OCI-LY3 (cell line): ENCODE results near the gene HS3ST3A1.
"Not testable (repeated sequence)": the region's sequence is repeated elsewhere in the genome, so short reads cannot be mapped to it uniquely, and the experiment has no call there.

Experiments
- H2AFZ ChIP-seq: fragments of 200-600, 300-600 bp; shearing (Covaris generic); 2 replicates; pipeline ENCODE4 v1.6.0; 2014; ENCODE audit warnings: antibody characterized with exemption, low read depth, low read length
- H3K27ac ChIP-seq: fragments of 200-600, 300-600 bp; sonication (generic); 2 replicates; pipeline ENCODE4 v1.5.1; 2014; ENCODE audit warnings: mild to moderate bottlenecking, low read length, moderate library complexity, mixed read lengths
- H3K27me3 ChIP-seq: fragments of 200-600, 300-600 bp; sonication (generic); 2 replicates; pipeline ENCODE4 v1.6.1; 2014; ENCODE audit warnings: low read depth, low read length, mixed read lengths
- H3K36me3 ChIP-seq: fragments of 200-600, 300-600 bp; sonication (generic); replicated peaks from 2 replicates; pipeline ENCODE3; 2014; ENCODE audit warnings: low read depth, low read length, mixed read lengths
- H3K4me1 ChIP-seq: fragments of 300-600, 200-600 bp; sonication (generic); 2 replicates; pipeline ENCODE4 v1.6.1; 2014; ENCODE audit warnings: low read length, mixed read lengths
- H3K4me2 ChIP-seq: fragments of 200-600, 300-600 bp; sonication (generic); 2 replicates; pipeline ENCODE4 v1.6.1; 2014; ENCODE audit warnings: low read length, mixed read lengths
- H3K4me3 ChIP-seq: fragments of 300-600, 200-600 bp; sonication (generic); 2 replicates; pipeline ENCODE4 v1.5.1; 2014; ENCODE audit warnings: antibody characterized with exemption, mild to moderate bottlenecking, low read length, moderate library complexity
- H3K79me2 ChIP-seq: fragments of 300-600, 200-600 bp; shearing (Covaris generic); 2 replicates; pipeline ENCODE4 v1.6.1; 2014; ENCODE audit warnings: mild to moderate bottlenecking, low read length, mixed read lengths
- H3K9ac ChIP-seq: fragments of 300-600, 200-600 bp; shearing (Covaris generic); 2 replicates; pipeline ENCODE4 v1.6.0; 2014; ENCODE audit warnings: mild to moderate bottlenecking, low read length, moderate library complexity
- H3K9me3 ChIP-seq: fragments of 200-600, 300-600 bp; shearing (Covaris generic); 2 replicates; pipeline ENCODE4 v1.6.1; 2014; ENCODE audit warnings: low read length, mixed read lengths; ENCODE audit not compliant: insufficient read depth
- H4K20me1 ChIP-seq: fragments of 200-600, 300-600 bp; sonication (generic); 2 replicates; pipeline ENCODE4 v1.6.1; 2016; ENCODE audit warnings: low read length, mixed read lengths; ENCODE audit not compliant: insufficient read depth
- EZH2phosphoT487 ChIP-seq: fragments of 200-600 bp; shearing (Covaris generic); IDR thresholded peaks from 2 replicates; pipeline ENCODE4 v1.6.1; 2018; ENCODE audit warnings: antibody characterized with exemption, mixed run types, low read depth
- TF ChIP-seq, protein P1 (sequence below): fragments of 200-600, 300-600 bp; sonication (generic); IDR thresholded peaks from 2 replicates; pipeline ENCODE4 v1.5.1; 2014; ENCODE audit warnings: antibody characterized with exemption, low read length, low read depth

HS3ST3A1 gene

DNA sequence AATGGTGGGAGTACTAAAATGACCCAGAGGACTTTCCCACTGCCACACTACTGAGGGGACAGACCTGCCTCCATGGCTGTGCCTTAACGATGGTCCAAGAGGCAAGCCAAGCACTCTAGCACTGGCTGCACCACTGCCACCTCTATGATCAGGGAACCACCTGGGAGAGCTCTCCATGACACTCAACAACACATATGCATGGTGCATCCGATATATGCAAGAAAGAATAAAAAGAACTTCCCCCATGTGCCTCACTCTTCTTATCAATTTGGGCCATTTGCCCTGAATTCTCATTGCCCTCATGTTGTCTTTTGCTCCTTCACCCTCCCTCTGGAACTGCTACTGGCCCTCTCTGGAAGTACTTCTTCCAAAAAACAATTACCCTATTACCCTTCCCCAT lies 99.5 kb downstream of the HS3ST3A1 start:
- Histone ChIP-seq H3K4me1 (no peaks in the 10 kb centered on the region), H3K9me3 (no peaks in the 10 kb centered on the region), H2AFZ (no peak overlapping the region), H3K27me3 (no peaks in the 10 kb centered on the region), H4K20me1 (no peaks in the 10 kb centered on the region), H3K4me2 (no peak overlapping the region), H3K79me2 (no peaks in the 10 kb centered on the region), H3K4me3 (no peak overlapping the region), H3K9ac (no peak overlapping the region), H3K36me3 (no peaks in the 10 kb centered on the region), H3K27ac (no peak overlapping the region)
- TF ChIP-seq EZH2phosphoT487: no peak
- TF ChIP-seq, protein P1, sequence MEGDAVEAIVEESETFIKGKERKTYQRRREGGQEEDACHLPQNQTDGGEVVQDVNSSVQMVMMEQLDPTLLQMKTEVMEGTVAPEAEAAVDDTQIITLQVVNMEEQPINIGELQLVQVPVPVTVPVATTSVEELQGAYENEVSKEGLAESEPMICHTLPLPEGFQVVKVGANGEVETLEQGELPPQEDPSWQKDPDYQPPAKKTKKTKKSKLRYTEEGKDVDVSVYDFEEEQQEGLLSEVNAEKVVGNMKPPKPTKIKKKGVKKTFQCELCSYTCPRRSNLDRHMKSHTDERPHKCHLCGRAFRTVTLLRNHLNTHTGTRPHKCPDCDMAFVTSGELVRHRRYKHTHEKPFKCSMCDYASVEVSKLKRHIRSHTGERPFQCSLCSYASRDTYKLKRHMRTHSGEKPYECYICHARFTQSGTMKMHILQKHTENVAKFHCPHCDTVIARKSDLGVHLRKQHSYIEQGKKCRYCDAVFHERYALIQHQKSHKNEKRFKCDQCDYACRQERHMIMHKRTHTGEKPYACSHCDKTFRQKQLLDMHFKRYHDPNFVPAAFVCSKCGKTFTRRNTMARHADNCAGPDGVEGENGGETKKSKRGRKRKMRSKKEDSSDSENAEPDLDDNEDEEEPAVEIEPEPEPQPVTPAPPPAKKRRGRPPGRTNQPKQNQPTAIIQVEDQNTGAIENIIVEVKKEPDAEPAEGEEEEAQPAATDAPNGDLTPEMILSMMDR: no peak

DNA sequence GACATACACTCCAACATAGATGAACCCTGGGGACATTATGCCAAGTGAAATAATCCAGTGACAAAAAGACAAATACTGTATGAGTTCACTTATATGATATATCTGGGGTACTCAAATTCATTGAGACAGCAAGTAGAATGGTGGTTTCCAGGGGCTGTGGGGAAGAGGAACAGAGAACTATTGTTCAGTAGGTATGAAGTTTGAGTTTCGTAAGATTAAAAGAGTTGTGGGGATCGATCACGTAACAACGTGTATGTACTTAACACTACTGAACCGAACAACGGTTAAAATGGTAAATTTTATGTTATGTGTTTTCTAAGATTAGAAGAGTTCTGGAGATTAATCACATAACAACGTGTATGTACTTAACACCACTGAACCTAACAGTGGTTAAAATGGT lies 100.8 kb downstream of the HS3ST3A1 start:
- Histone ChIP-seq H3K27ac (no peak overlapping the region), H4K20me1 (no peaks in the 10 kb centered on the region), H3K79me2 (no peaks in the 10 kb centered on the region), H3K36me3 (no peaks in the 10 kb centered on the region), H3K4me1 (no peaks in the 10 kb centered on the region), H2AFZ (no peak overlapping the region), H3K4me3 (no peak overlapping the region), H3K9me3 (no peaks in the 10 kb centered on the region), H3K27me3 (no peaks in the 10 kb centered on the region), H3K9ac (no peak overlapping the region), H3K4me2 (no peak overlapping the region)
- TF ChIP-seq, protein P1: no peak
- TF ChIP-seq EZH2phosphoT487: no peak

DNA sequence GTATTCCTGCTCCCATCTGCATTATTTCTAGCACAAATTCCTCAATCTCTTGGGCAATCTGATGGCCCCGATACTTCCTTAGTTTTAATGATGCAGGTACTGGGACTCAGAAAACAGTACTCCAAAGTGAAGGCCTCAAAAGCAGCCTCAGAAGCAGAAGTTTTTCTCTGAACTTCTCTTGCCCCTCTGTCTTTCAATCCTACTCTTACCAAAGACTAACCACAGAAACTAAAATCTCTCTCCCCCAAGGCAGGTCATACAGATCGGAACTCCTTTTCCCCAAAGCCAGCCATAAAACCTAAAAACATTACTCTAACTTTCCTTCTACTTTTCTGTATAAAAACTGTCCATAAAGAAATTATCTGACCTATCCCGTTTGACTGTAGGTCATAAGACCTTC lies 103.5 kb downstream of the HS3ST3A1 start:
- TF ChIP-seq, protein P1: no peak
- no peak for TF ChIP-seq EZH2phosphoT487
- Histone ChIP-seq H2AFZ (no peak overlapping the region), H3K9ac (no peak overlapping the region), H3K4me3 (no peak overlapping the region), H3K9me3 (no peaks in the 10 kb centered on the region), H3K27ac (no peak overlapping the region), H3K4me1 (no peaks in the 10 kb centered on the region), H3K27me3 (no peaks in the 10 kb centered on the region), H3K4me2 (no peak overlapping the region), H3K79me2 (no peaks in the 10 kb centered on the region), H4K20me1 (no peaks in the 10 kb centered on the region), H3K36me3 (no peaks in the 10 kb centered on the region)

DNA sequence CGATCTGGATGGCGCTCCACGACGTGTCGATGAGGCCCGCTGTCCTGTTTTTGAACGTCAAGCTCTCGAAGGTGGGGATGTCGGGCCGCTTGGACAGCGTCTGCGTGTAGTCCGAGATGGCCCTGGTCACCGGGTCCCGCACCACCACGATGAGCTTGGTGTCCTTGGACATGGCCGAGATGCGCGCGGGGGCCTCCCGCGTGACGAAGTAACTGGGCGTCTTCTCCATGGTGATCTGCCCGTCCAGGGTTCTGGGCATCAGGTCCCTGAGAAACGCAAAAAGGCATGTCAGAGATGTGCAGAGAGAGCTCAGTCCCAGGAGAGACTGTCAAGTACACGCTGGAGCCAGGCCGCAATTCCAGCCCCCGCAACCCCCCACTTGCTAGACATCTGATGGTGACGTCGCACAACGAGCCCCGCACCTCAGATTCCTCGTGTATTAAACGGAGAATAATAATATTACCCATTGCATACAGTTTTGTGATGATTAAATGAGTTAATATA lies 105.1 kb downstream of the HS3ST3A1 start:
- not testable (repeated sequence) for H4K20me1 ChIP-seq, H3K4me2 ChIP-seq, H3K27ac ChIP-seq, H3K79me2 ChIP-seq, H3K36me3 ChIP-seq, H3K4me3 ChIP-seq, H3K27me3 ChIP-seq, H3K9me3 ChIP-seq, H3K9ac ChIP-seq, H2AFZ ChIP-seq, H3K4me1 ChIP-seq

DNA sequence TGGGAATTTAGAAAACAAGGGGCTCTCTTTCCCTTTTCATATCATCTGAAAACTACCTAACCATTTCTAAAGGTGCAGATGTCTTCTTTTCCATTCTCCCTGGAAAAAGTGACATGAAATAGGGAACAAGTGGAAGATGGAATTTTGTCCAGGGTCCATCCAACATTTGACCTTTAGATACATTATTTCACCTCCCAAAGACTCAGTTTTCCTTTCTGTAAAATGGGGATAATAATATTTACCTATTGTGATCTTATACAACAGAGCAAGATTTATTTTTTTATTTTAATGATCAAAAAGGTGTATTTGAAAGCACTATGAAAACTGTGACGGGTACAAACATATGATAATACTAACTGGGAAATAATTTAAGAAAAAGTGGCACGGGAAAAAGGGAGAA lies 106.3 kb downstream of the HS3ST3A1 start:
- no peak overlapping the region for H3K4me2 ChIP-seq
- H3K27ac ChIP-seq: no peak overlapping the region

More for the DNA sequence above, 106.3 kb downstream of the HS3ST3A1 start:
- H3K9me3 ChIP-seq: no peaks in the 10 kb centered on the region
- no peak overlapping the region for H2AFZ ChIP-seq
- no peaks in the 10 kb centered on the region for H4K20me1 ChIP-seq
- TF ChIP-seq, protein P1: no peak
- TF ChIP-seq EZH2phosphoT487: no peak
- no peaks in the 10 kb centered on the region for H3K79me2 ChIP-seq
- H3K9ac ChIP-seq: no peak overlapping the region
- H3K4me1 ChIP-seq: no peaks in the 10 kb centered on the region
- H3K36me3 ChIP-seq: no peaks in the 10 kb centered on the region
- H3K4me3 ChIP-seq: no peak overlapping the region
- H3K27me3 ChIP-seq: no peaks in the 10 kb centered on the region
